Endothelial cell of umbilical vein (primary cell): Measurements from ENCODE around the gene ZNF649. TPM values are rescaled to one million over a fixed set of nuclear protein-coding genes. Genes with fewer than 3 reads are reported as not detected.

Experiments
- BruUV-seq: library from RNA; stranded (reverse); fragments of 400-500 nt; replicated peaks from 2 replicates; lab custom pipeline; 2021; lab: Mats Ljungman, UMichigan
- CTCF ChIA-PET: fragments of 300-600, 350-600 bp; sonication (Branson Sonifier 250); formaldehyde crosslinking; loops from one replicate; lab custom pipeline; 2021; ENCODE audit warnings: antibody characterized with exemption, inconsistent platforms; lab: Charles Lee
- POLR2A ChIA-PET: fragments of 300-600, 350-600 bp; sonication (Branson Sonifier 250); formaldehyde crosslinking; loops from one replicate; lab custom pipeline; 2021; ENCODE audit warnings: antibody characterized with exemption, inconsistent platforms; lab: Charles Lee
- DNase-seq: peaks from one replicate; pipeline ENCODE4 v3.0.0-alpha.2; 2011; ENCODE audit warnings: low read depth, low spot score
- FAIRE-seq: peaks from 2 replicates; lab custom pipeline; 2011; peaks lifted over from hg19 to GRCh38; lab: Jason Lieb, UNC
- H2AFZ ChIP-seq: 2 replicates; pipeline ENCODE4 v1.6.0; 2012; ENCODE audit warnings: low read depth, low read length, control low read depth, inconsistent platforms
- H3K27ac ChIP-seq: 2 replicates; pipeline ENCODE4 v1.5.1; 2011; ENCODE audit warnings: low read depth, mild to moderate bottlenecking, control low read depth, low read length, moderate library complexity; ENCODE audit not compliant: insufficient read depth
- H3K27me3 ChIP-seq, 2 experiments: 2 replicates each; pipeline versions ENCODE4 v1.6.0 to v1.6.1; 2011; ENCODE audit warnings: low read length in 2 of 2, mixed read lengths in 1 of 2; ENCODE audit not compliant: control insufficient read depth in 2 of 2, insufficient read depth in 2 of 2
- H3K36me3 ChIP-seq, 2 experiments: 2 replicates in 1 of 2; 3 replicates in 1 of 2; pipeline ENCODE4 v1.5.1; 2011; ENCODE audit warnings: low read length in 2 of 2, mild to moderate bottlenecking in 1 of 2, moderate library complexity in 1 of 2; ENCODE audit not compliant: control insufficient read depth in 2 of 2, insufficient read depth in 2 of 2; ENCODE audit errors: extremely low read depth in 1 of 2
- H3K4me1 ChIP-seq: 3 replicates; pipeline ENCODE4 v1.5.1; 2011; ENCODE audit warnings: mild to moderate bottlenecking, low read length; ENCODE audit not compliant: control insufficient read depth, insufficient read depth; ENCODE audit errors: extremely low read depth
- H3K4me2 ChIP-seq: 2 replicates; pipeline ENCODE4 v1.6.1; 2011; ENCODE audit warnings: low read length, control low read depth, mixed read lengths; ENCODE audit not compliant: insufficient read depth
- H3K4me3 ChIP-seq, 3 experiments: fragments of 200-600 bp in 1 of 3; sonication (generic), shearing (Covaris generic) in 1 of 3; replicated peaks in 1 of 3; 2 replicates each; pipeline ENCODE4 v1.5.1; 2011 to 2016; ENCODE audit warnings: control low read depth in 3 of 3, low read length in 3 of 3, mild to moderate bottlenecking in 2 of 3, inconsistent platforms in 1 of 3, low read depth in 1 of 3, moderate library complexity in 1 of 3; ENCODE audit not compliant: insufficient read depth in 1 of 3
- H3K79me2 ChIP-seq: 2 replicates; pipeline ENCODE4 v1.6.0; 2012; ENCODE audit warnings: low read length, inconsistent platforms; ENCODE audit not compliant: control insufficient read depth, insufficient read depth
- H3K9ac ChIP-seq: replicated peaks from 2 replicates; pipeline ENCODE3; 2011; ENCODE audit warnings: low read length, control low read depth; ENCODE audit not compliant: insufficient read depth; ENCODE audit errors: extremely low read depth
- H3K9me1 ChIP-seq: replicated peaks from 3 replicates; pipeline ENCODE4 v1.6.0; 2011; ENCODE audit warnings: mild to moderate bottlenecking, low read length; ENCODE audit not compliant: control insufficient read depth, insufficient read depth; ENCODE audit errors: extremely low read depth
- H3K9me3 ChIP-seq: replicated peaks from 2 replicates; pipeline ENCODE4 v1.5.1; 2012; ENCODE audit warnings: low read length, inconsistent platforms; ENCODE audit not compliant: control insufficient read depth, insufficient read depth
- H4K20me1 ChIP-seq: replicated peaks from 2 replicates; pipeline ENCODE3; 2011; ENCODE audit warnings: mild to moderate bottlenecking, low read length; ENCODE audit not compliant: control insufficient read depth, insufficient read depth; ENCODE audit errors: extremely low read depth
- GATA2 ChIP-seq: IDR thresholded peaks from 2 replicates; pipeline ENCODE4 v1.7.0; 2011; ENCODE audit warnings: low read depth, mild to moderate bottlenecking, moderate library complexity, mixed read lengths, low read length; ENCODE audit not compliant: insufficient read length, insufficient read depth
- JUN ChIP-seq: IDR thresholded peaks from 2 replicates; pipeline ENCODE4 v1.6.1; 2011; ENCODE audit warnings: borderline replicate concordance, low read depth; ENCODE audit not compliant: insufficient read length, insufficient read depth
- dilution Hi-C: fragments of 300-500 bp; cut with MboI; formaldehyde crosslinking; loops from one replicate; pipeline ENCODE4 v1.15.0; 2019; ENCODE audit warnings: low sequenced_read_pairs; ENCODE audit not compliant: extremely low pct_ligation_motif_present
- intact Hi-C: fragments of 100-400 bp; cut with micrococcal nuclease; formaldehyde crosslinking; loops from one replicate; pipeline ENCODE4 v1.10.0; 2022
- polyA plus RNA-seq, 4 experiments: library from polyadenylated mRNA; depleted of rRNA in 3 of 4; stranded (reverse) in 3 of 4; unstranded in 1 of 4; fragments of >200 nt; gene quantifications; 2 replicates each; pipeline versions ENCODE4 v1.2.1 to v1.2.3, GENCODE V29; 2011 to 2012; ENCODE audit warnings: missing spikeins in 1 of 4
- total RNA-seq: library from RNA; stranded (reverse); gene quantifications from 2 replicates; pipeline ENCODE4 v1.2.3, GENCODE V29; 2021
- TF ChIP-seq, protein P1 (sequence below): IDR thresholded peaks from 2 replicates; pipeline ENCODE4 v1.6.1; 2011; ENCODE audit not compliant: insufficient read depth, insufficient read length
- TF ChIP-seq, protein P2 (sequence below), 2 donors: IDR thresholded peaks; 1 replicate in 1 of 2; 2 replicates in 1 of 2; pipeline ENCODE4 v1.5.1; 2011; ENCODE audit warnings: low read length in 2 of 2, mild to moderate bottlenecking in 2 of 2, moderate library complexity in 2 of 2, control low read depth in 1 of 2, inconsistent platforms in 1 of 2, low read depth in 1 of 2; ENCODE audit not compliant: insufficient read depth in 1 of 2; ENCODE audit errors: extremely low read depth in 1 of 2

The ZNF649 gene
- total and polyA plus RNA-seq, 2 donors (not counting 3 experiments of a cell fraction or from before 2014, with no cell fraction given) = 2.0 to 8.6 TPM

DNA sequence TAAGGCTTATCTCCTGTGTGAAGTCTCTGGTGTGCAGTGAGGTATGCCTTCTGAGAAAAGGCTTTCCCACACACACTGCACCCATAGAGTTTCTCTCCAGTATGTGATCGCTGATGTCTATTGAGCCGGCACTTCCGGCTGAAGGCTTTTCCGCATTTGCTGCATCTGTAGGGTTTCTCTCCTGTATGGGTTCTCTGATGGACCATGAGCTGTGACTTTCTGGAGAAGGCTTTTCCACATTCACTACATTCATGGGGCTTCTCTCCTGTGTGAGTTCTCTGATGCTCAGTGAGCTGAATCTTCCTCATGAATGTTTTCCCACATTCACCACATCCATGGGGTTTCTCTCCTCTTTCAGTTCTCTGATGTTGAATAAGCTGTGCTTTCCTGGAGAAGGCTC lies 31.7 kb downstream of the ZNF649 start:
- dilution Hi-C loops = no loop called here
- CTCF ChIA-PET = no interaction called here
- no TSS peak for BruUV-seq

More for the DNA sequence above, 31.7 kb downstream of the ZNF649 start:
- H3K9me1 ChIP-seq = no peaks in the 10 kb centered on the region
- POLR2A ChIA-PET = no interaction called here
- peaks cover 5% of the 10 kb centered on the region for H3K9me3 ChIP-seq
- DNase-seq = no peak
- H3K36me3 ChIP-seq = peaks cover 0 to 2% of the 10 kb centered on the region in 2 experiments
- FAIRE-seq = no peak
- no peaks in the 10 kb centered on the region for H3K4me1 ChIP-seq
- H3K9ac ChIP-seq = no peak overlapping the region
- H2AFZ ChIP-seq = no peak overlapping the region
- no peak overlapping the region for H3K4me3 ChIP-seq
- no peaks in the 10 kb centered on the region for H3K79me2 ChIP-seq
- H3K27me3 ChIP-seq = no peaks in the 10 kb centered on the region
- no peaks in the 10 kb centered on the region for H4K20me1 ChIP-seq
- TF ChIP-seq, protein P1, sequence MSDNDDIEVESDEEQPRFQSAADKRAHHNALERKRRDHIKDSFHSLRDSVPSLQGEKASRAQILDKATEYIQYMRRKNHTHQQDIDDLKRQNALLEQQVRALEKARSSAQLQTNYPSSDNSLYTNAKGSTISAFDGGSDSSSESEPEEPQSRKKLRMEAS = no peak
- TF ChIP-seq, protein P2, sequence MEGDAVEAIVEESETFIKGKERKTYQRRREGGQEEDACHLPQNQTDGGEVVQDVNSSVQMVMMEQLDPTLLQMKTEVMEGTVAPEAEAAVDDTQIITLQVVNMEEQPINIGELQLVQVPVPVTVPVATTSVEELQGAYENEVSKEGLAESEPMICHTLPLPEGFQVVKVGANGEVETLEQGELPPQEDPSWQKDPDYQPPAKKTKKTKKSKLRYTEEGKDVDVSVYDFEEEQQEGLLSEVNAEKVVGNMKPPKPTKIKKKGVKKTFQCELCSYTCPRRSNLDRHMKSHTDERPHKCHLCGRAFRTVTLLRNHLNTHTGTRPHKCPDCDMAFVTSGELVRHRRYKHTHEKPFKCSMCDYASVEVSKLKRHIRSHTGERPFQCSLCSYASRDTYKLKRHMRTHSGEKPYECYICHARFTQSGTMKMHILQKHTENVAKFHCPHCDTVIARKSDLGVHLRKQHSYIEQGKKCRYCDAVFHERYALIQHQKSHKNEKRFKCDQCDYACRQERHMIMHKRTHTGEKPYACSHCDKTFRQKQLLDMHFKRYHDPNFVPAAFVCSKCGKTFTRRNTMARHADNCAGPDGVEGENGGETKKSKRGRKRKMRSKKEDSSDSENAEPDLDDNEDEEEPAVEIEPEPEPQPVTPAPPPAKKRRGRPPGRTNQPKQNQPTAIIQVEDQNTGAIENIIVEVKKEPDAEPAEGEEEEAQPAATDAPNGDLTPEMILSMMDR (IDR thresholded peaks at IDR 0.05; ENCODE audit: extremely low read depth in 1 of 2, insufficient read depth in 1 of 2, low read depth in 1 of 2, low read length in 2 of 2) = no peak
- TF ChIP-seq JUN (no peak), GATA2 (no peak)
- no peak overlapping the region for H3K4me2 ChIP-seq
- intact Hi-C loops = no loop called here
- no peak overlapping the region for H3K27ac ChIP-seq
